ENCODE results near the gene LGALS16.
"Not testable (repeated sequence)": the region's sequence is repeated elsewhere in the genome, so short reads cannot be mapped to it uniquely, and the experiment has no call there.

Gene LGALS16

GRCh38 chr19:39655613-39656012 lies at the start of gene LGALS16:
LGALS16 (plus strand) TSS chr19:39655913; CDS start chr19:39655962, 49 bp downstream.
- DNase-seq = no peak

- DNase-seq = no peak
Measured at GRCh38 chr19:39607021-39607420, 48.7 kb upstream of the LGALS16 start.

GRCh38 chr19:39607561-39607960 lies 48.2 kb upstream of the LGALS16 start:
- DNase-seq = no peak

GRCh38 chr19:39613597-39613996 lies 42.1 kb upstream of the LGALS16 start:
- no peak for DNase-seq

GRCh38 chr19:39617745-39618144 lies 38.0 kb upstream of the LGALS16 start:
- no peak for DNase-seq

- no peak for DNase-seq
Measured at GRCh38 chr19:39623946-39624345, 31.8 kb upstream of the LGALS16 start.

- not testable (repeated sequence) for DNase-seq
Measured at GRCh38 chr19:39627631-39628030, 28.1 kb upstream of the LGALS16 start.

GRCh38 chr19:39631178-39631577 lies 24.5 kb upstream of the LGALS16 start:
- no peak for DNase-seq

- DNase-seq = no peak
Measured at GRCh38 chr19:39631626-39632025, 24.1 kb upstream of the LGALS16 start.

- DNase-seq = no peak
Measured at GRCh38 chr19:39637891-39638290, 17.8 kb upstream of the LGALS16 start.

GRCh38 chr19:39641773-39642172 lies 13.9 kb upstream of the LGALS16 start:
- no peak for DNase-seq

- no peak for DNase-seq
Measured at GRCh38 chr19:39643591-39643990, 12.1 kb upstream of the LGALS16 start.

GRCh38 chr19:39645800-39646411 lies 9.8 kb upstream of the LGALS16 start:
- DNase-seq = peak; percentile 26 to 32

- DNase-seq = no peak
Measured at GRCh38 chr19:39647918-39648317, 7.8 kb upstream of the LGALS16 start.

- no peak for DNase-seq
Measured at GRCh38 chr19:39659791-39660190, 4.1 kb downstream of the LGALS16 start.

- DNase-seq = no peak
Measured at GRCh38 chr19:39660661-39661060, 4.9 kb downstream of the LGALS16 start.

GRCh38 chr19:39661565-39661964 lies 5.9 kb downstream of the LGALS16 start:
- DNase-seq = no peak

- DNase-seq = not testable (repeated sequence)
Measured at GRCh38 chr19:39669860-39670259, 14.1 kb downstream of the LGALS16 start.

GRCh38 chr19:39670998-39671397 lies 15.3 kb downstream of the LGALS16 start:
- no peak for DNase-seq

GRCh38 chr19:39671739-39672363 lies 16.1 kb downstream of the LGALS16 start:
- peak; percentile 14 to 58 for DNase-seq

GRCh38 chr19:39672473-39672872 lies 16.8 kb downstream of the LGALS16 start:
- DNase-seq = no peak

GRCh38 chr19:39673862-39674261 lies 18.1 kb downstream of the LGALS16 start:
- not testable (repeated sequence) for DNase-seq

- DNase-seq = no peak
Measured at GRCh38 chr19:39676004-39676403, 20.3 kb downstream of the LGALS16 start.

- no peak for DNase-seq
Measured at GRCh38 chr19:39677961-39678889, 22.5 kb downstream of the LGALS16 start.

All from stimulated activated CD4-positive, alpha-beta T cell treated with anti-CD3 and anti-CD28 coated beads, Interleukin-2, amount 100 ng/mL, for 24 hours (primary cell).